DOHH2 (cell line): ENCODE data around the gene NRL.

ENCODE experiments used
- CTCF ChIP-seq: fragments of 200-600 bp; sonication (generic); IDR thresholded peaks from one replicate; pipeline ENCODE4 v1.5.1; 2014; ENCODE audit warnings: antibody characterized with exemption, mild to moderate bottlenecking, low read depth, low read length; ENCODE audit not compliant: poor library complexity, severe bottlenecking
- EZH2phosphoT487 ChIP-seq: fragments of 200-600 bp; sonication (generic); IDR thresholded peaks from 2 replicates; pipeline ENCODE4 v1.6.1; 2017; ENCODE audit warnings: borderline replicate concordance, mild to moderate bottlenecking, antibody characterized with exemption, low read length, moderate library complexity, mixed read lengths

- TF ChIP-seq CTCF, result no peak
- TF ChIP-seq EZH2phosphoT487, result no peak
Observed at GRCh38 chr14:24132976-24133375, 18.2 kb upstream of the NRL start.
